Mesenchymal stem cell (in vitro differentiated cells and primary cell): Measurements from ENCODE around the gene NUTM1.

ENCODE experiments used
- DNase-seq: peaks from one replicate; pipeline ENCODE4 v3.0.0-alpha.2; 2013
- H2AFZ ChIP-seq: one replicate; pipeline ENCODE4 v1.6.1; 2013; ENCODE audit warnings: low read depth, mild to moderate bottlenecking, control low read depth, inconsistent platforms, low read length, moderate library complexity
- H2AK5ac ChIP-seq: 2 replicates; pipeline ENCODE4 v1.6.1; 2013; ENCODE audit warnings: low read length, moderate library complexity, mild to moderate bottlenecking, inconsistent platforms; ENCODE audit not compliant: severe bottlenecking
- H2BK120ac ChIP-seq: one replicate; pipeline ENCODE4 v1.6.1; 2013; ENCODE audit warnings: low read depth, mild to moderate bottlenecking, inconsistent platforms, low read length, moderate library complexity
- H2BK12ac ChIP-seq, 2 experiments: one replicate each; pipeline ENCODE4 v1.6.1; 2013; ENCODE audit warnings: inconsistent platforms in 2 of 2, low read length in 2 of 2, mild to moderate bottlenecking in 2 of 2, moderate library complexity in 2 of 2, control low read depth in 1 of 2
- H2BK15ac ChIP-seq: one replicate; pipeline ENCODE4 v1.6.1; 2013; ENCODE audit warnings: mild to moderate bottlenecking, low read depth, inconsistent platforms; ENCODE audit not compliant: poor library complexity, severe bottlenecking
- H2BK5ac ChIP-seq: 2 replicates; pipeline ENCODE4 v1.6.1; 2013; ENCODE audit warnings: low read depth, mild to moderate bottlenecking, low read length, control low read depth, inconsistent platforms; ENCODE audit not compliant: poor library complexity, severe bottlenecking
- H3K14ac ChIP-seq, 2 experiments: one replicate each; pipeline ENCODE4 v1.6.1; 2013; ENCODE audit warnings: inconsistent platforms in 2 of 2, low read length in 2 of 2, control low read depth in 1 of 2, mild to moderate bottlenecking in 1 of 2, moderate library complexity in 1 of 2
- H3K18ac ChIP-seq, 2 experiments: one replicate each; pipeline ENCODE4 v1.6.1; 2013; ENCODE audit warnings: inconsistent platforms in 2 of 2, low read length in 2 of 2, control low read depth in 1 of 2, low read depth in 1 of 2, mild to moderate bottlenecking in 1 of 2
- H3K23ac ChIP-seq, 2 experiments: one replicate each; pipeline ENCODE4 v1.6.1; 2013; ENCODE audit warnings: inconsistent platforms in 2 of 2, low read length in 2 of 2, mild to moderate bottlenecking in 2 of 2, moderate library complexity in 2 of 2, control low read depth in 1 of 2
- H3K27ac ChIP-seq: 2 replicates; pipeline ENCODE4 v1.5.1; 2013; ENCODE audit warnings: mild to moderate bottlenecking, moderate library complexity, low read length, control low read depth, inconsistent platforms; ENCODE audit not compliant: poor library complexity, severe bottlenecking
- H3K27me3 ChIP-seq, 2 experiments: 2 replicates each; pipeline versions ENCODE4 v1.6.1 to v1.7.0; 2013; ENCODE audit warnings: low read length in 2 of 2, mild to moderate bottlenecking in 2 of 2, moderate library complexity in 2 of 2, control low read depth in 1 of 2, inconsistent platforms in 1 of 2; ENCODE audit not compliant: control insufficient read depth in 1 of 2, insufficient read depth in 1 of 2
- H3K36me3 ChIP-seq, 2 experiments: 2 replicates each; pipeline versions ENCODE4 v1.6.1 to v1.7.0; 2013; ENCODE audit warnings: low read length in 2 of 2, control low read depth in 1 of 2, inconsistent platforms in 1 of 2, low read depth in 1 of 2, mild to moderate bottlenecking in 1 of 2; ENCODE audit not compliant: insufficient read depth in 2 of 2, control insufficient read depth in 1 of 2
- H3K4ac ChIP-seq, 2 experiments: one replicate each; pipeline ENCODE4 v1.6.1; 2013; ENCODE audit warnings: inconsistent platforms in 2 of 2, low read length in 2 of 2, mild to moderate bottlenecking in 2 of 2, moderate library complexity in 2 of 2, control low read depth in 1 of 2, low read depth in 1 of 2
- H3K4me1 ChIP-seq: 2 replicates; pipeline ENCODE4 v1.6.1; 2013; ENCODE audit warnings: low read depth, low read length, control low read depth; ENCODE audit not compliant: control insufficient read depth, insufficient read depth
- H3K4me2 ChIP-seq: 2 replicates; pipeline ENCODE4 v1.6.1; 2013; ENCODE audit warnings: low read length, mild to moderate bottlenecking, inconsistent platforms; ENCODE audit not compliant: poor library complexity, severe bottlenecking
- H3K4me3 ChIP-seq, 2 experiments: 2 replicates each; pipeline versions ENCODE4 v1.5.1 to v1.7.0; 2013; ENCODE audit warnings: low read length in 2 of 2, mild to moderate bottlenecking in 2 of 2, control low read depth in 1 of 2, low read depth in 1 of 2; ENCODE audit not compliant: insufficient read depth in 1 of 2
- H3K79me1 ChIP-seq: replicated peaks from 2 replicates; pipeline ENCODE4 v1.6.1; 2013; ENCODE audit warnings: mild to moderate bottlenecking, control low read depth, low read length, inconsistent platforms; ENCODE audit not compliant: poor library complexity, severe bottlenecking
- H3K9ac ChIP-seq: 2 replicates; pipeline ENCODE4 v1.7.0; 2013; ENCODE audit warnings: mild to moderate bottlenecking, low read length, moderate library complexity
- H3K9me3 ChIP-seq: 2 replicates; pipeline ENCODE4 v1.7.0; 2013; ENCODE audit warnings: mild to moderate bottlenecking, low read length; ENCODE audit not compliant: control insufficient read depth
- H4K8ac ChIP-seq: one replicate; pipeline ENCODE4 v1.6.1; 2013; ENCODE audit warnings: inconsistent platforms, mild to moderate bottlenecking, low read length, moderate library complexity
- H4K91ac ChIP-seq: one replicate; pipeline ENCODE4 v1.6.1; 2013; ENCODE audit warnings: mild to moderate bottlenecking, low read length, inconsistent platforms
- WGBS: methylation state at CpG from one replicate; pipeline ENCODE4 v1.1.7; 2013; ENCODE audit warnings: mixed read lengths; 5-methylcytosine and 5-hydroxymethylcytosine counted together

NUTM1 gene

DNA sequence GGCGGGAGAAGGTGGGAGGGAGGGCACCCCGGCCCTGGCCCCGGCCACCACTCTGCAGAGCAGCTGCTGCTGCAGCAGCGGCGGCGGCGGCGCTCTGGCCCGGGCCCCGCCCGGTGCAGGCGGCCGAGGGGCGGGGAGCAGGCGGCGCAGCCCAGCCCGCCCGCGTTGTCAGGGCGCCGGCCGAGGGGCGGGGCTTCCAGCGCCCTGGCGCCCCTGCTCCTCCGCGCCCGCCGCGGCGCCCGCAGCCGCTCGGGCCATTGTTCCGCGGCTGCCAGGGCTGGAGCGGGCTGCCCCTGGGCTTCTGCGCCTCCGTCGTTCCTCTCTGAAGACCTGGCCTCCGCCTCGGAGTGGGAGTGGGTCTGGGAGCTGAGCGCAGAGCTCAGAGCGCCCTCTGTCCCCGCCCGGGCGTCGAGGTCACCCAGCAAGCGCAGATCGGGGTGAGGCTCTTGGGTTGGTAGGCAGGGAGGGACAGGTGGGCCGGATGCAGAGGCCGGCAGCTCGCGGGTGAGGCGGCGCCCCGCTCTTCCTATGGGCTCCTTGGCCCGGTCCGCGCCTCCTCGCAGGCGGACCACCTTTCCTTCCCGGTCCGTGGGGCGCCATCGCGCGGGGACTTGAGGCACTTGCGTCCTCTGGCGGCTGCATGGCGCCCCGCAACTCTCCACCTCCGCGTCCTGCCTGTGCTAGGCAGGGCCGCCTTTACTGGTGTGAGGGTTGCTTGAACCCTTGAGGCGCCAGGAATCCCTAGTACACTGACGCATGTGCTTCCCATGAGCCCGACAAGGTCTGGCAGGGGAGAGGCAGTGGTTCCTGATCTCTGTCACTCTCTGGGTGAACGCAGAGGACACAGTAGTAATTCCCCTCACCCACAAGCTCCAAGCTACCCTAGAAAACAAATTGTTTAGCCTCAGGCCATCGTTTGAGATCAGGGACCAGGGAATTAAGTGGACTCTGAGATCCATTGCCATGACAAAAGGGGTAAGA lies 24.3 kb downstream of the NUTM1 start, which contains the start of gene LPCAT4:
LPCAT4 (minus strand) TSS at position 96 of the 981 bp plus-strand sequence. CDS start 96 bp downstream, outside the sequence.
- peaks cover 31% of the 10 kb centered on the region for H3K79me1 ChIP-seq
- WGBS: under 1% methylated on average over 59 of the region's 80 CpGs
- peak within 1 kb of the TSS; percentile 93 for H2BK120ac ChIP-seq
- peak within 1 kb of the TSS; percentile 88 to 93 for H3K4me3 ChIP-seq
- peaks cover 10 to 18% of the 10 kb centered on the region in 2 experiments for H3K36me3 ChIP-seq
- peak within 1 kb of the TSS; percentile 81 to 93 for H3K4ac ChIP-seq
- H3K18ac ChIP-seq: peak within 1 kb of the TSS; percentile 96 to 98
- H4K91ac ChIP-seq: peak within 1 kb of the TSS; percentile 90
- peak within 1 kb of the TSS; percentile 91 for H4K8ac ChIP-seq
- H3K27ac ChIP-seq: peak within 1 kb of the TSS; percentile 96
- H3K14ac ChIP-seq: peak within 1 kb of the TSS in 1 of 2 experiments; percentile 96
- H3K4me1 ChIP-seq: peaks cover 12% of the 10 kb centered on the region
- DNase-seq: peak; percentile 88
- peak within 1 kb of the TSS; percentile 65 for H2BK15ac ChIP-seq
- H3K9me3 ChIP-seq: peaks cover 5% of the 10 kb centered on the region
- peak within 1 kb of the TSS; percentile 88 for H3K9ac ChIP-seq
- peak within 1 kb of the TSS; percentile 38 for H2AK5ac ChIP-seq
- peak within 1 kb of the TSS; percentile 95 for H2AFZ ChIP-seq
- H3K4me2 ChIP-seq: peak within 1 kb of the TSS; percentile 94
- peak within 1 kb of the TSS; percentile 80 to 90 for H3K23ac ChIP-seq
- H2BK12ac ChIP-seq: peak within 1 kb of the TSS; percentile 18 to 76
- H2BK5ac ChIP-seq: peak within 1 kb of the TSS; percentile 49
- no peaks in the 10 kb centered on the region for H3K27me3 ChIP-seq

- no peak overlapping the region for H2BK120ac ChIP-seq
- no peak overlapping the region for H2BK12ac ChIP-seq
- no peak overlapping the region for H3K18ac ChIP-seq
- H3K14ac ChIP-seq: no peak overlapping the region
- no peak overlapping the region for H2AK5ac ChIP-seq
- no peak overlapping the region for H3K9ac ChIP-seq
- H2AFZ ChIP-seq: no peak overlapping the region
- no peak overlapping the region for H2BK15ac ChIP-seq
- no peak overlapping the region for H3K23ac ChIP-seq
- no peak overlapping the region for H4K91ac ChIP-seq
- no peak overlapping the region for H2BK5ac ChIP-seq
- peaks cover 5% of the 10 kb centered on the region for H3K9me3 ChIP-seq
- H3K27ac ChIP-seq: no peak overlapping the region
- H3K4me1 ChIP-seq: peaks cover 9% of the 10 kb centered on the region
- H3K27me3 ChIP-seq: no peaks in the 10 kb centered on the region
- H3K4me3 ChIP-seq: no peak overlapping the region
- WGBS: 96% methylated on average over 2 of the region's 2 CpGs
- H3K79me1 ChIP-seq: peaks cover 14% of the 10 kb centered on the region
- peaks cover 0 to 3% of the 10 kb centered on the region in 2 experiments for H3K36me3 ChIP-seq
- no peak overlapping the region for H4K8ac ChIP-seq
- H3K4ac ChIP-seq: no peak overlapping the region
- no peak overlapping the region for H3K4me2 ChIP-seq
- no peak for DNase-seq
Observed at GRCh38 chr15:34370129-34370528, 27.0 kb downstream of the NUTM1 start.

GRCh38 chr15:34370643-34371042 lies 27.5 kb downstream of the NUTM1 start:
- Histone ChIP-seq H2BK120ac (no peak overlapping the region), H3K9ac (no peak overlapping the region), H3K27me3 (no peaks in the 10 kb centered on the region), H4K91ac (no peak overlapping the region), H3K14ac (no peak overlapping the region), H2BK5ac (no peak overlapping the region), H3K4me3 (no peak overlapping the region), H3K4me1 (peaks cover 5% of the 10 kb centered on the region), H2AFZ (no peak overlapping the region), H4K8ac (no peak overlapping the region), H3K79me1 (peaks cover 10% of the 10 kb centered on the region), H3K4me2 (no peak overlapping the region), H3K9me3 (peaks cover 5% of the 10 kb centered on the region), H3K18ac (no peak overlapping the region), H3K36me3 (peaks cover 0 to 3% of the 10 kb centered on the region in 2 experiments), H3K23ac (no peak overlapping the region), H2BK15ac (no peak overlapping the region), H3K4ac (no peak overlapping the region), H2AK5ac (no peak overlapping the region), H3K27ac (no peak overlapping the region), H2BK12ac (no peak overlapping the region)
- no peak for DNase-seq
- WGBS: 34% methylated on average over 2 of the region's 2 CpGs

DNA sequence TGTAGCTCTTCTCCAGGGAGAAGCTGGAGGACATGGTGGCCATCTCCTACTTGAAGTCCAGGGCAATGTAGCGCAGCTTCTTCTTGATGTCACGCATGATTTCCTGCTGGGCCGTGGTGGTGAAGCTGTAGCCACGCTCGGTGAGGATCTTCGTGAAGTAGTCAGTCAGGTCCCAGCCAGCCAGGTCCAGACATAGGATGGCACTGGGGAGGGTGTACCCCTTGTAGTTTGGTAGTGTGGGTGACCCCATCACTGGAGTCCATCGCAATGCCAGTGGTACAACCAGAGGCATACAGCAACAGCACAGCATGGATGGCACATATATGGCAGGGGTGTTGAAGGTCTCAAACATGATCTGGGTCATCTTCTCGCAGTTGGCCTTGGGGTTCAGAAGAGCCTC lies 30.8 kb downstream of the NUTM1 start:
- Histone ChIP-seq H2BK12ac (no peak overlapping the region), H3K4me3 (no peak overlapping the region), H2BK5ac (no peak overlapping the region), H2AK5ac (no peak overlapping the region), H4K91ac (no peak overlapping the region), H3K27me3 (no peaks in the 10 kb centered on the region), H3K4me1 (no peaks in the 10 kb centered on the region), H3K23ac (no peak overlapping the region), H3K79me1 (no peaks in the 10 kb centered on the region), H2BK120ac (no peak overlapping the region), H4K8ac (no peak overlapping the region), H2BK15ac (no peak overlapping the region), H3K36me3 (peaks cover 0 to 3% of the 10 kb centered on the region in 2 experiments), H3K4ac (no peak overlapping the region), H3K27ac (no peak overlapping the region), H3K14ac (no peak overlapping the region), H3K9ac (no peak overlapping the region), H3K18ac (no peak overlapping the region), H3K4me2 (no peak overlapping the region), H2AFZ (no peak overlapping the region), H3K9me3 (peaks cover 5% of the 10 kb centered on the region)
- 77% methylated on average over 8 of the region's 8 CpGs for WGBS
- DNase-seq: no peak
